ENCODE results near the gene BRF1.
"Not testable (repeated sequence)": the region's sequence is repeated elsewhere in the genome, so short reads cannot be mapped to it uniquely, and the experiment has no call there.

BRF1 gene

DNA sequence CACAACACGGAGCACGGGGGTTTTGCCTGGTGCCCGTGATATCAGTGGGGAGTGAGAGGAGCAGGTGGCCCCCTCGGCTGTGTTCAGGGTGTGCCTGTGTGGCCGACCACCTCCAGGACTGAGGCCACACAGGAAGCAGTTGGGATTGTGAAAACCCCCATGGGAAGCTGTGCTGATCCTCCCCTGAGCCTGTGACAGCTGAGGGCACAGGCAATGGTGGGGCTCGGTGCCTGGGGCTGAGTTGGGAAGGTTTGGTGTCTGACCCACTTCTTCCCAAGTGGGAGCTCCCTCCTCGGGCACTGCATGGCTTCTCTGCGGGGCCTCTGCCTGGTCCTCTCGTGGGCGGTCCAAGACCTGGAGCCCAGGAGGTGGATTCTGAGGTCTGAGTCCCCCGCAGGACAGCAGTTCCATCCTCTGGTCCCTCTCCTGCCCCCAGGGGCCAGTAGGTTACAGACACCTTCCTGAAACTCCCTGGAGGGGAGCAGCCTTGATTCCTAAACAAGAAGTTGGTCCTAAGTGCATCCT, 31.6 kb upstream of the BRF1 start:
- no peak for DNase-seq (ENCODE audit: low read depth)

DNA sequence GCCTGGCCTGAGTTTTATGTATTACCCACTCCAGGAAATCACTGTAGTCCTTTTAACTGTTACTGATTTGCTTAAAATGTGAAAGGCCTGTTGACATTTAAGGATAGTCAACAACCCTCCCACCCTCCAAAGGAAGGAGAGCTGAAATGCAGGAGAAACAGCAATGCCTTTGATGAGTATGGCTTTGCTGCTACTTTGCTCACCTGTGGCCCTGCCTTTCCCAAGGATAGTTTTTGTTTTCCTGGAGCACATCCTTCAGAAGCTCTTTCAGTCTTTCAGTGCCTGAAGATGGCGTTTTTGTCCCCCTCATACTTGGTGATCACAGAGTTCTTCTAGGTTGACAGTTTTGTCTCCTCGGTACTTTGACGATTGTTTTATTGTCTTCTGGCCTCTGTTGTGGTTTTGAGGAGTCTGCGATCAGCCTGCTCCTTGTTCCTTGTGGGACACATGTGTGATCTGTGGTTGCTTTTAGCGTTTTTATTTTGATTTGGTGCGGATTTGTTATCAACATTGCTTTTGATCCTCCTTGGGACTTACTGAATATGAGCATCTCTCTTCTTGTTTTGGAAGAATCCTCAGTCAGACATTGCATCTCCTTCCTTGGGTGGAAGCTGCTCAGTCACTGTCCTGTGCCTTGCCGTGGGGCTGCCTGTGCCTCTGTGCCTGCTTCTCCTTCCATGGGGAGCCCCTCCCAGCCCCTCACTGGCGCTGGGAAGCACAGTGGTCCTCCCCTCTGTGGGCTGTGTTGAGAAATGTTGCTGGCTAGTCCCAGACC, 31.0 kb upstream of the BRF1 start:
- no peak for DNase-seq (ENCODE audit: low read depth)

DNA sequence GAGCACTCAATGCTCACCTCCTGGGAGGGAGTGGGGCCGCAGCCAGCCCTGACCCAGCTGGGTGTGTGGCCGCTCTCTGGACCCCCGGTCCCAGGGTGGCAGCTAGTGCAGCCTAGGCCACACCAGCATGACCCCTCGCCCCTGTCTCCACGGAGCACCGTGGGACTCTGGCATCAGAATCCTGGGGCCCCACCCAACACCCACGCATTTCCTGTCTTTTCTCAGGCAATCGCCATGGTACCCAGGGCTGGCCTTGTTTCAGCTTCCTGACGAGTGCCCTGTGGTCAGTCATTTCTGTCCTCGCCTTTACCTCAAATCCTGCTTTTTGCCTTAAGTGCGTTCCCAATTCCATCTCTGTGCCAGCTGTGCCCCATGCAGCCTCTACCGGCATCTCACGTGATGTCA, 29.7 kb upstream of the BRF1 start:
- DNase-seq (ENCODE audit: low read depth) = no peak

DNA sequence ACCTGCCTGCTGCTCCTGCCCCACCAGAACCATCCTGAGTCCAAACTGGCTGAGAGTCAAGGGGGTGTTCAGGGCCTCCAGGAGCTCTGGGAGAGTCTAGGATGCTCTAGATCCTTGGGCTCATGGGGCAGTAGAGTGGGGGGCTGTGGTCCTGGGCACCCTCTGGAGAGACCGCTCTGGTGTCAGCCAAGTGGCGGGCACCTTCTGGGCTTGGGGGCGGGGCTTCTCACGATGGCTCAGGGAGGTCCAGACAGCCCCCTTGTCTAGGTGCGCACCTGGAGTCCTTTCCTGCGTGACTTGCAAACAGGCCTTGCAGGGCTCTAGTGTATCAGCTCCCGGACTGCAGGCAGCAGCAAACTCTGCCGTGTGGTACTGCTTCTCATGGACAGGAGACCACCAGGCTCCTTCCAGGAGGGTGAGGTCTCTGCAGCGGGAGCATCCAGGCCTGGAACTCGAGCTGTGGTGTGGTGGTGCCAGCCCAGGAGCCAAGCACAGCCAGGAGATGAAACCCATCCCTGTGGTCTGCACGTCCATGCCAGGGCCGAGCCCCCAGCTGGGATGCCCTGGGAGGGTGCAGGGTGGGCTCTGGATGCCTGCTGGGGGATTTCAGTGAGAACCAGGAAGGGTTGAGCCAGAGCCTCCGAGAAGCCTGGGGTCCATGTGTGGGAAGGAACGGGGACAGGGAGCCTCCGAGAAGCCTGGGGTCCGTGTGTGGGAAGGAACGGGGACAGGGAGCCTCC, 28.8 kb upstream of the BRF1 start:
- DNase-seq (ENCODE audit: low read depth) = no peak

DNA sequence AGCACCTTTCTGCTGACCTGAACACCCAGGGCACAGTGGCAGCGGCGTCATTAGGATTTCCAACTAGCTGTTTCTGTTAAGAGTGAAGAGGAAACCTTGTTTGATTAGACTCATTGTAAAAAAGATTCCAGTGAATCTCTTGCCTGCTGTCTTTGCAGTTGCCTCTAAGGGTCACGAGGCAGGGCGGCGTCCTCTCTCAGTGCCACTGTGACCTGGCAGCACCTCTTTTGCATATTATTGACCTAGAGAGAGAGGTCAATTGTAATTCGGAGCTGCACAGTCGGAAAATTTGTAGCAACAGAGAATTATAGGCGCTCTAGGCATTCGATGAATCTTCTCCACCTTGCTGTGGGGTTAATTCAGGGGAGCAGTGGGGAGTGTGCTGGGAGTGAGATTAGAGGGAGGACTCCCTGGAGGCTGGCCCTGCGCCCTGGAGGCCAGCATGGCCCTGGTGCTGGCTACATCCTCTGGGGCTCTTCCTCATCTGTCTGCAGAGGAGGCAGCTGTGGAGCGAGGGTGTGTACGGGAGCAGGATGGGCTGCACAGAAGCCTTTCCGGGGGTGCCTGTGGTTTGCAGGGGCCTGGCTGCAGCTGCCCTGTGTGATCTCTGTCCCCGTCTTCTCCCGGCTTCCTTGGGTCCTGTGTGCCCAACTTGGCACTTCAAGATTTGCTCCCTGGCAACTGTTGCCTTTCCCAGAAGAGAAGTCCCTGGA, 28.0 kb upstream of the BRF1 start:
- no peak for DNase-seq (ENCODE audit: low read depth)

DNA sequence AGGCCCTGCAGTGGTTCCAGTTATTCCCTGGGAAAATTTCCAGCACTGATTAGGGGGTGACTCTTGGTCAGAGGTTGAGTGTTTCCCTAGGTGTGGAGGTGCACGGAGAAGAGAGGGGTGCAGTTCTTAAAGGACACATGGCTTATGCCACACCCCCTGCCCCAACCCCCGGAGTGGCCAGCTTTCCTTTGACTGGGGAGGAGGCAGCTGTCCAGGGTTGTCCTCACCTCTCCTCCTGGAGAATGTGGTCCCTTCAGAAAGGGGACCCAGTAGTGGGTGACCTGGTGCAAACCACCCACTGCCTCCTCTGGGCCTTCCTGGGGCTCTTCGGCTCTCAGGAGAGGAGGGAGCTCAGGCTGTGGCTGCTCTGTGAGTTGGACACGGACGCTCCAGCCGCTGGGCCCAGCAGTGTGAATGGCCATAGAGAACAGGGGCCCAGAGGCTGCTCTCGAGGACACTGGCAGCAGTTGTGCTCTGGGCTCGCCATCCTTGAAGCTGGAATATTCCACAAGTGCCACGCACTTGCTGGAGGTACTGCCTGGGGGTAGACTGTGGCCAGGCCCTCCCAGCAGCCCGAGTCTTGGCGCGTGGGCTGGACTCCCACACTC, 27.4 kb upstream of the BRF1 start:
- no peak for DNase-seq (ENCODE audit: low read depth)

DNA sequence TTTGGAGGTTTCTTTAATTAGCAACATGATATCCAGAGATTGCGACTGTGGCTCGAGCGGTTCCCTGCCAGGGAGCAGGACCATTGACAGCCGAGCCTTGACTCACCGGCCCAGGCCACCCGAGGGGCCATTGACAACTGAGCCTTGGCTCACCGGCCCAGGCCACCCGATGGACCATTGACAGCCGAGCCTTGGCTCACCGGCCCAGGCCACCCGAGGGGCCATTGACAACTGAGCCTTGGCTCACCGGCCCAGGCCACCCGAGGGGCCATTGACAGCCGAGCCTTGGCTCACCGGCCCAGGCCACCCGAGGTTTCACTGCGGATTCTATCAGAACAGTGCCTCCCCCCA, 26.9 kb upstream of the BRF1 start:
- not testable (repeated sequence) for DNase-seq (ENCODE audit: low read depth)

DNA sequence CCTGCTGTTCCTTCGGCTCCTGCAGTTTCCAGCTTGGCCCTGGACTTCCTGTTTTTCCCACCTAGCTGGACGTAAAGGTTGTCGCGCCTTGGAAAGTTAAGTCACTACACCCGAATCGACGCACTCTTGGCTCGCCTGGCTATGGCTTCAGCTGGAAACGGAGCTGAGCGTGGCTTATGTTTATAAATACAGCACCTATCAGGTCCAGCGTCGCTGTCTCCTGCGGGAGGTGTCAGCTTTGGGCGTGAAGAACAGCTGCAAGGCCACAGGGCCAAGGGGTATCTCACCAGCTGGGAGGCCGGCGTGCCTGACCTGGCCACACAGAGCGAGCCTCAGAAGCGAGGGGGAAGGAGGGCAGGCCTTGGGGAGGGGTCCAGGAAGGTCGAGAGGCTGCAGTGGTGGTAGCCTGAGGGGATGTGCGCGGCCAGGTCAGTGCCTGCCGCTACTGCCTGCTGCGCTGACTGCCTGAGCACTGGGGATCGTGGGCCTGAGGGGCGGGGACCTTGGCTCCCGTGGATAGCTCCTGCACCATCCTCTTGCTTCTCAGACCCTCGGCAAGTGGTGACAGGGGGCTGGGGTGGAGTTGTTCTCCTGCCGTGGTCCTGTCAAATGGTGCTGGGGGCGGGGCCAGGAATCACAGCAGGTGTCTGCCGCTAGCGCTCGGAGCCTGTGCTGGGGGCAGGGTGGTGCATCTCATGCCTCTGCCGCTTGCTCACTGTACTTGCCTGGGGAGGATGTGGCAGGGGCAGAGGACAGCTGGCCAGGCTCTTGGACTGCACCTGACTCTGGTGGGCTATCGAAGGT, 26.3 kb upstream of the BRF1 start:
- no peak for DNase-seq (ENCODE audit: low read depth)

DNA sequence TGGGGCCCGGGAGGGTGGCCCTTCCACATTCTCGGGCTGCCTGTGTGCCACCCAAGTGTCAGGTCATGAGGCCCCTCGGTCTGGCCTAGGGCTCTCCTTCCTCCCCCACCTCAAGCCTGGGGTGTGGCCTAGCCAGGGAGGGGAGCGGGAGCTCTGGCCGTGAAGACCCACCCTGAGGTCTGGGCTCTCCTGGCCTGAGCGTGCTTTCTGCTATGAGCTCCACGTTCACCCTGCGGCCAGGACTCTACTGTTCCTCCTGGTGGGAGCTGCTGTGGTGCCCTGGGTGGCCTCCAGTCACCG, 25.7 kb upstream of the BRF1 start:
- no peak for DNase-seq (ENCODE audit: low read depth)

DNA sequence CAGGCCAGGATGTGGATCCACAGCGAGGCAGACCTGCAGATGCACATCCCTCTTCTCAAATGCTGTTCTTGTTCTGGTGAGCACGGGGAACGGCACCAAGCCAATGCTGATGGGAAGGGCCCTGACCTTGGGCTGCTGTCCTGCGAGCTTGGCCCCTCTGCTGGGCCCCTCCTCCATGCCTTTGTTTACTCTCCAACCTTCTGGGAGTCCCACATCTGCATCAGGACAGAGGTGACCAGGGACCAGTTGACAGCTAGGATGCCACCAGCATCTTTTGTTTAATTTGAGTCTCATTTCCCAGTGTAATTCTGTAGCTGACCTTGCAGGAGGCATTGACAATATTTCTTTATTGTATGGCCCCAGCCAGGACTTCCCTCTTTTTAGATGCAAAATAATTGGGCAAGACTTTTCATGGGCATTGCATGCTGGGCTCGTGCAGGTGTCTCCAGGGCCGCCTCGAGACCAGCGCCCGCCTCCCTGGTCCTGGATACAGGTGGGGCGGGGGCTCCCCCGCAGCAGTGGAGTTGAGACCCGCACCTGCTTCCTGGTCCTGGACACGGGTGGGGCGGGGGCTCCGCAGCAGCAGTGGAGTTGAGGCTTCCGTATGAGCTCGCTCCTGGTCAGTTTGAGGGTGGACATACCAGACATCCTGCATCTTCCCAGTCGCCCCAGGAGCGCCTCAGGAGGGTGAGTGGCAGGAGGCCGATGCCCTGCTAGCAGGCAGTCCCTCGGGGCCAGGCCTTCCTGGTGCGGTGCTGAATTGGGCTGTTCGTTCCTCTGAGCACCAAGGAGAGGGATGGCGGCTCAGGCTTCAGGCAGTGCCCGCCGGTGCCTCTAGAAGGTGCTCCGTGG, 25.1 kb upstream of the BRF1 start:
- no peak for DNase-seq (ENCODE audit: low read depth)

DNA sequence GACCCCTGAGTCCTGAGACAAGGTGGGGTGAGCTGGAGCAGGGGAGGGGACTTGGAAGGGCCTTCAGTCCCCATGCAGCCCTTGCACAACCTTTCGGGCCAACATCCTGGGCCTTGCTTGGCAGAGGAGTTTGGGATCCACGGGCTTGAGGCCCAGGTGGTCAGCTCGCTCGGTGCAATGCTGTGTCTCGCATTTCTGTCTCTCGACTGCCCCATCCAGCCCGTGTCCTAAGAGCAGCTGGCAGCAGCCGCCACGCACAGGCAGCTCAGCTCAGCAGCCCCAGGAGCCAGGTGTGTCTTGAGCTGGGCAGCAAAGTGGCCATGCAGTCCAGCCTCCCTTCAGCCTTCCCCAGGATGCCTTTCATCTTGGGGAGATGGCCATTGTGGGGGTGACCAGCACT, 24.5 kb upstream of the BRF1 start:
- no peak for DNase-seq (ENCODE audit: low read depth)

DNA sequence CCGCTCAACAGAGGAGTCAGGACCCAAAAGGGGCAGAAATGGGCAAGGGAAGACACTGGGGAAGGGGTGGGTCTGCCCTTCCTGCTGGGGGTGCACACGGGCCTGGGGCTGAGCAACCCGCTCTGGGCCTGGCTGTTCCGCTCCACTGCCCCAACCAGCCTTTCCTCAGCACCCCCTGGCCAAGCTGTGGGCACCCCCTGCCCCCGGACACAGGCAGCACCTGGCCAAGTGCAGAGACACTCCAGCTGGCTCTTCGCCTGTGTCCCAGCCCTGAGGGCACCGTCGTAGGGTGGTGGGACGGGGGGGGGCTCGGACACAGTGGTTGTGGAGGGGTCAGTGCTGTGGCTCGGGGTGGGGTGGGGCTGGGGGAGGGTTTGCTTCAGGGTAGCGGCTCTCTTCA, 24.1 kb upstream of the BRF1 start:
- no peak for DNase-seq (ENCODE audit: low read depth)

DNA sequence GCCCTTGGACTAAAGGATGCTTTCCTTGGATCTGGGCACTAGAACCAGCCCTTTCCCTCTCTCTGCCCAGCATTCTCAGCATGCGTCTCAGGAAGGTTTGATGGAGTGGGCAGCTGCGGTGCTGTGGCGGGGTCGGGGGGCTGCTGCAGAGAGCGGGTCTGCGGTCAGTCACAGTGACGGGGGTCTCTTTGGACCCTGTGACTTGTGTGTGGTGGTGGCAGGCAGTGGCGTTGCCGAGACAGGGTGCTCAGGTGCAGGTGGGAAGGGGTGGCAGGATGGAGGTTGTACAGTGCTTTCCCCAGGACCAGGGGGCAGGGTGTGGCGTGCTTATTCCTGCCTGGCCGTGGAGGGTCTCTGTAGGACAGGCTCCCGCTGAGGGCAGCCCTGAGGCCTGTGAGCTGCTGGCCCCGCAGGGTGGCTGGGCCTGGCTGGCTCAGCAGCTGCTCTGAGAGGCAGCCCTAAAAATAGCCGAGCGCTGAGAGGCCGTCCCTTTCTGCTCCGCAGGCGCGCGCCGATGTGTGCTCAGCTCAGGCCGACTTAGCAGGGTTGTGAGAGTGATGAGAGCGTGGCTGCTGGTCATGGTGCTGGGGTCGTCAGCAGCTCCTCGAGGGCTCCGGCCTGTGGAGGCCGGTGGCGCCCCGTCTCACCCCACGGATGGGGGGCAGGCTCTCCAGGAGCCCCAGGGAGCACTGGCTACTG, 23.4 kb upstream of the BRF1 start:
- no peak for DNase-seq (ENCODE audit: low read depth)

DNA sequence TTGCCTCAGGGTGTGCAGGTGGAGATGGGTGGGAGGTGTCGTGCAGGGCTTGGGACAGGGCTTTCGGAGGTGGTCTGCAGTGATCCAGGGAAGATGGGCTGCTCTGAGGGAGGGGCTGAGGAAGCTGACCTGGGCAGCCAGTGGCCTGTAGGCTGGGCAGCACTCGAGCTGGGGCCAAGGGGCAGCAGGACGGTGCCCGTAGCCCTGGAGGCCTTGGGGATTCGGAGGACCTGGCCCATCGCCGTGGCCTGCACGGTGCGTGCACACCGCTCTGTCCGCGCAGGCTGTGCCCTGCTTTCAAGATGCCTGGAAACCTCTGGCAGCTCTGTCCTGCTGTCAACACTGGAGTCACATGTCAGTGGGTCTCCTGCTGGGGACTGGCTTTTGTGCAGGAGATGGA, 22.9 kb upstream of the BRF1 start:
- no peak for DNase-seq (ENCODE audit: low read depth)

DNA sequence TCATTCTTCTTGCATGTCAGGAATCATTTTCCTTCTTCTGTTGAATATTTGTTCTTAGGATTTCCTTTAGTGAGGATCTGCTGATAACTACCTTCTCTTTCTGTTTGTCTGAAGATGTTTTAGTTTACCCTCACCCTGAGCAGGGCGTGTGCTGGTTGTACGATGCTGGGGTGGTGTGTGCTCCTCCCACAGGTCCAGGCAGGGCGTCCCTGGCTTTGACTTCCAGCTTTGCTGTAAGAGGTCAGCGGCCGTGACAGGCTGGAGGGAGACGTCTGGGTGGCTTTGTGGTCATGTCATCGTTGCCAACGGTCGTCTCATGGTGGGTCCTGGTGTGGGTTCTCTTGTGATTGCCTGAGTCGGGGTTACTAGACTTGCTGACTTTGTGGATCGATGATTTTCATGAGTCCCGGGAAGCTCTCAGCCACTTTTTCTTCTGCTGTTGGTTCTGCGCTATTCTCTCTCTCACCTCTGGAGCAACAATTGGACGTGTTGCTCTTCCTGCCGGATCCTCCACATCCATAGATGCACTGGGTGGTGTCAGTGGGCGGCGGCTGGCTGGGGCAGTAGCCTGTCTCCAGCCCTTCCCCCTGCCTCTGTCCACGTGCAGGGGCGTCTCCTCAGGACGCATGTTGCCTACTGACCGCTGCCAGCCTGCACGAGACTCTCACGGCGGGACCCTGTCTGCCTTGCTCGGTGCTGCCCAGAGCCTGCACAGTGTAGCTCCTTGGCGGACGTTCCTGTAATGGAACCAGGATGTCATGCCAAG, 22.2 kb upstream of the BRF1 start:
- DNase-seq (ENCODE audit: low read depth) = no peak

DNA sequence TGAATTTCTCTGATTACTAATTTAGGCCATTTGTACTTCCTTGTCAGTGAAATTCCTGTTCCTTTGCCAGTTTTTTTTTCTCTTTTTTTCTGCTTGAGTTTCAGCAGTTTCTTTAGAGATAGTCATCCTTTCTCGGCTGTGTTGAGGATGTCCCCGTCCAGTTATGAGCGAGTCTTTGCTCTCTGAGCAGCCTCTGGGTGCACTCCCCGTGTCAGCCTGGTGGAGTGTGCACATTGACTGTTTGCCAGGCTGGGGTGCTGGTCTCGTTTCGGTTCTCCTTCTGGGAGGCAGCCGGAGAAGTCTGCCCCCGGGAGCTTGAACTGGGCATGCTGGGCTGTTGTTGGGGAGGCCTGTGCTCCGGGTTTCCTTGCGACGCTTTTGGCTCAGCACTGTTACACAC, 16.7 kb upstream of the BRF1 start:
- no peak for DNase-seq (ENCODE audit: low read depth)

DNA sequence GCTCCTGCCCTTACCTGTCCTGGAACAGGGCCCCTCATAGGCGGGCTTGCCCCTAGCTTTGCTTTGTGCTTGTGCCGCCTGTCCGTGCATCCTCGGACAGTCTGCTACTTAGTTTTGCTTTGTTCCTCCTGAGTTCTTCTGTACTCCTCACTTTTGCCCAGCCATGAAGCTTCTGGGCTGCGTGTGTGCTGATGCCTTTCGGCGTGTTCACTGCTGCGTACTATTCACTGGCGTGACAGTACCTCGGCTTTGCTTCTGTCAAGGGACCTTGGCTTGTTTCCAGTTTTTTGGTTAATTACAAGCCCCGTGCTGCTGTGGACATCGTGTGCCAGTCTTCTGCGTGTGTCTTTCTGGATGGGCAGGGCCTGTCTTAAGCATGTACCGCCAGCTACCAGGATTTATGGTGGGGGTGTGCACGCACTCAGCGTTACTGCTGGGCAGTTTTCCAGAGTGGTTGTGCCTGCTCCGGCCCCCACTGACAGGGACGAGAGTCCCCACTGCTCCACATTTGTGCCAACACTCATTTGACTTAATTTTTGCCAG, 16.2 kb upstream of the BRF1 start:
- no peak for DNase-seq (ENCODE audit: low read depth)

DNA sequence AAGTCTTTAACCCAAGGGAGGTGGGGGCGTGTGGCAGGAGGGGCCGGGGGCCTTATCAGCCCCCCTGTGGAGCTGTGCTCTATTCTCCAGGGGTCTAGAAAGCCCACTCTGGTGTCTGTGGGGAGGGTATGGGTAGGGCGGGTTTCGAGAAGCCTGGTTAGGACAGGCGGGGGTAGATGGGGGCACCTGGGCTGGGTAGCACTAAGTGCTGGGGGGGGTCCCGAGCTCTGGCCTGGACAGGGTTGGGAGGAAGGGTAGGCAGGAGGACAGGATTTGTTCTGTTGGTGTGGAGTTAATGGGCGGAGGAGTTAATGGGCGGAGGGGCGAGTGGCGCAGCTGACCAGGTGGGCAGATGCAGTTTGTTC, 15.8 kb upstream of the BRF1 start:
- no peak for DNase-seq (ENCODE audit: low read depth)

DNA sequence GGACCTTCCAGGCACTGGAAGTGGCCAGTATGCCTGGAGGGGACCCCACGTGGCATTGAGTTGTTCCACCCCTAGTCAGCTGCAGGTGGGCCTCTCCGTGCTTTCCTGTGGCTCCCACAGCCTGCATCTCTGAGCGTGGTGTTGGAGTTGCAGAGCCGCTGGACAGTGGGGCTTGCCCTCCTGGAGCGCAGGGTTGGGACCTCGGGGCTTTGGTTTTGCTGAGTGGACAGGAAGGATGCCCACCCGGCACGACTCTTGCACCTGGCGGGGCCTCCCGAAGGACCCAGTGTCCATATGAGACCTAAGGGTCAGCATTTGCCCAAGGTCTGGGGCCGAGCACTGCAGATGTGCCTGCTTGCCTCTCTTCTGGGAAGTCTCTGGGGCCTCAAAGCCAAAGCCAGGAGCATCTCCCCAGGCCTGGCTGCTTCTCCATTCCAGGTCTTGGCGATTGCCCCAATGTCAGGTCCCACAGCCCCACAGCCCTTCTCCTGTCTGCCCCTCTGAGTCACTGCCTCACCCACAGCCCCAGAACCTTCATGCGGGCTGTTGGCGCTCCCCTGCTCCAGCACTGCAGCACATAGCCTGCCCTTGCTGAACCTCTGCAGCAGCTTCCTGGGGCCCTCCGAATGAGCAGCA, 15.3 kb upstream of the BRF1 start:
- DNase-seq (ENCODE audit: low read depth) = no peak
